ENCODE measurements around the gene HDAC9. TPM values are rescaled to one million over a fixed set of nuclear protein-coding genes. Genes with fewer than 3 reads are reported as not detected.

The HDAC9 gene
- total and polyA plus RNA-seq, 2 of the 13 experiments (the other 11 are each of a cell fraction or from before 2014, with no cell fraction given) = 0.05 to 0.07 TPM

- no peak overlapping the region for H3K9ac ChIP-seq (ENCODE audit: insufficient read depth, low read depth, low read length)
- in situ Hi-C loops (cut with HindIII; ENCODE audit: extremely low pct_ligation_motif_present, low pct_unique_long_range_greater_than_20kb) = no loop called here
- no peaks in the 10 kb centered on the region for H3K27me3 ChIP-seq (ENCODE audit: control insufficient read depth in 1 of 2, insufficient read depth in 2 of 2, low read length in 2 of 2)
- DNase-seq (ENCODE audit: low spot score) (no peak), FAIRE-seq (no peak), ATAC-seq (no peak)
- POLR2A ChIA-PET = no interaction called here
- peaks cover 77% of the 10 kb centered on the region for H3K9me3 ChIP-seq (ENCODE audit: low read length)
- H3K4me3 ChIP-seq (replicated peaks in 1 of 3; ENCODE audit: insufficient read depth in 1 of 3, low read depth in 2 of 3, low read length in 3 of 3) = no peak overlapping the region
- TF ChIP-seq IRX3 (CRISPR knock-in tag; IDR thresholded peaks at IDR 0.05; ENCODE audit: borderline replicate concordance, low read depth) (no peak), ZNF563 (CRISPR knock-in tag; IDR thresholded peaks at IDR 0.05) (no peak), EZH2 (conservative IDR thresholded peaks at IDR 0.05; ENCODE audit: low read depth, low read length) (no peak), ZMYM4 (CRISPR knock-in tag; IDR thresholded peaks at IDR 0.05) (no peak), ZNF562 (CRISPR knock-in tag; IDR thresholded peaks at IDR 0.05; ENCODE audit: borderline replicate concordance) (no peak), NONO (IDR thresholded peaks at IDR 0.05) (no peak), NONO (CRISPR knock-in tag; conservative IDR thresholded peaks at IDR 0.05) (no peak)
- TF ChIP-seq, protein P1, sequence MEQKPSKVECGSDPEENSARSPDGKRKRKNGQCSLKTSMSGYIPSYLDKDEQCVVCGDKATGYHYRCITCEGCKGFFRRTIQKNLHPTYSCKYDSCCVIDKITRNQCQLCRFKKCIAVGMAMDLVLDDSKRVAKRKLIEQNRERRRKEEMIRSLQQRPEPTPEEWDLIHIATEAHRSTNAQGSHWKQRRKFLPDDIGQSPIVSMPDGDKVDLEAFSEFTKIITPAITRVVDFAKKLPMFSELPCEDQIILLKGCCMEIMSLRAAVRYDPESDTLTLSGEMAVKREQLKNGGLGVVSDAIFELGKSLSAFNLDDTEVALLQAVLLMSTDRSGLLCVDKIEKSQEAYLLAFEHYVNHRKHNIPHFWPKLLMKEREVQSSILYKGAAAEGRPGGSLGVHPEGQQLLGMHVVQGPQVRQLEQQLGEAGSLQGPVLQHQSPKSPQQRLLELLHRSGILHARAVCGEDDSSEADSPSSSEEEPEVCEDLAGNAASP (CRISPR knock-in tag; IDR thresholded peaks at IDR 0.05; ENCODE audit: borderline replicate concordance) = no peak
- no peak overlapping the region for H2AFZ ChIP-seq (ENCODE audit: low read length)
- no peaks in the 10 kb centered on the region for H3K4me1 ChIP-seq (ENCODE audit: insufficient read depth, low read length)
- CTCF ChIA-PET (ENCODE audit: low intra/inter-chr PET ratio, low total read pairs) = no interaction called here
- no TSS peak for BruUV-seq (replicated peaks)
- WGBS (ENCODE audit: low lambda C conversion rate) = 5% methylated on average over 3 of the region's 3 CpGs
- no peaks in the 10 kb centered on the region for H3K36me3 ChIP-seq (replicated peaks in 1 of 2; ENCODE audit: control insufficient read depth in 1 of 2, insufficient read depth in 2 of 2, low read length in 2 of 2)
- no peaks in the 10 kb centered on the region for H4K20me1 ChIP-seq (ENCODE audit: insufficient read depth, low read length)
- intact Hi-C loops (cut with micrococcal nuclease; ENCODE audit: unreplicated experiment) = no loop called here
- no peak overlapping the region for H3K27ac ChIP-seq (ENCODE audit: extremely low read length, insufficient read depth, low read length)
- no peak overlapping the region for H3K4me2 ChIP-seq (ENCODE audit: low read depth, low read length)
- no peaks in the 10 kb centered on the region for H3K79me2 ChIP-seq (ENCODE audit: insufficient read depth, low read length)
Measured at GRCh38 chr7:19023477-19023876, 527.9 kb downstream of the HDAC9 start.

GRCh38 chr7:19024261-19024660, 528.7 kb downstream of the HDAC9 start:
- Histone ChIP-seq H3K4me1 (ENCODE audit: insufficient read depth, low read length) (no peaks in the 10 kb centered on the region), H3K4me2 (ENCODE audit: low read depth, low read length) (no peak overlapping the region), H3K9ac (ENCODE audit: insufficient read depth, low read depth, low read length) (no peak overlapping the region), H4K20me1 (ENCODE audit: insufficient read depth, low read length) (no peaks in the 10 kb centered on the region), H3K79me2 (ENCODE audit: insufficient read depth, low read length) (no peaks in the 10 kb centered on the region), H3K9me3 (ENCODE audit: low read length) (peaks cover 69% of the 10 kb centered on the region), H2AFZ (ENCODE audit: low read length) (no peak overlapping the region), H3K36me3 (replicated peaks in 1 of 2; ENCODE audit: control insufficient read depth in 1 of 2, insufficient read depth in 2 of 2, low read length in 2 of 2) (no peaks in the 10 kb centered on the region), H3K27me3 (ENCODE audit: control insufficient read depth in 1 of 2, insufficient read depth in 2 of 2, low read length in 2 of 2) (no peaks in the 10 kb centered on the region), H3K27ac (ENCODE audit: extremely low read length, insufficient read depth, low read length) (no peak overlapping the region), H3K4me3 (replicated peaks in 1 of 3; ENCODE audit: insufficient read depth in 1 of 3, low read depth in 2 of 3, low read length in 3 of 3) (no peak overlapping the region)
- no peak for ATAC-seq
- DNase-seq (ENCODE audit: low spot score) = no peak
- in situ Hi-C loops (cut with HindIII; ENCODE audit: extremely low pct_ligation_motif_present, low pct_unique_long_range_greater_than_20kb) = no loop called here
- FAIRE-seq = no peak
- WGBS (ENCODE audit: low lambda C conversion rate) = 4% methylated on average over 4 of the region's 4 CpGs
- ChIA-PET CTCF (ENCODE audit: low intra/inter-chr PET ratio, low total read pairs) (no interaction called here), POLR2A (no interaction called here)
- intact Hi-C loops (cut with micrococcal nuclease; ENCODE audit: unreplicated experiment) = no loop called here
- no TSS peak for BruUV-seq (replicated peaks)
- TF ChIP-seq ZNF607 (CRISPR knock-in tag; IDR thresholded peaks at IDR 0.05; ENCODE audit: borderline replicate concordance) = no peak
- TF ChIP-seq PPARG (CRISPR knock-in tag; conservative IDR thresholded peaks at IDR 0.05) = no peak
- TF ChIP-seq ZFP37 (CRISPR knock-in tag; IDR thresholded peaks at IDR 0.05; ENCODE audit: borderline replicate concordance) = no peak
- TF ChIP-seq FOSL2 (CRISPR knock-in tag; IDR thresholded peaks at IDR 0.05) = no peak
- TF ChIP-seq, protein P2, sequence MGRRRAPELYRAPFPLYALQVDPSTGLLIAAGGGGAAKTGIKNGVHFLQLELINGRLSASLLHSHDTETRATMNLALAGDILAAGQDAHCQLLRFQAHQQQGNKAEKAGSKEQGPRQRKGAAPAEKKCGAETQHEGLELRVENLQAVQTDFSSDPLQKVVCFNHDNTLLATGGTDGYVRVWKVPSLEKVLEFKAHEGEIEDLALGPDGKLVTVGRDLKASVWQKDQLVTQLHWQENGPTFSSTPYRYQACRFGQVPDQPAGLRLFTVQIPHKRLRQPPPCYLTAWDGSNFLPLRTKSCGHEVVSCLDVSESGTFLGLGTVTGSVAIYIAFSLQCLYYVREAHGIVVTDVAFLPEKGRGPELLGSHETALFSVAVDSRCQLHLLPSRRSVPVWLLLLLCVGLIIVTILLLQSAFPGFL (CRISPR knock-in tag; IDR thresholded peaks at IDR 0.05) = no peak
- TF ChIP-seq, protein P3, sequence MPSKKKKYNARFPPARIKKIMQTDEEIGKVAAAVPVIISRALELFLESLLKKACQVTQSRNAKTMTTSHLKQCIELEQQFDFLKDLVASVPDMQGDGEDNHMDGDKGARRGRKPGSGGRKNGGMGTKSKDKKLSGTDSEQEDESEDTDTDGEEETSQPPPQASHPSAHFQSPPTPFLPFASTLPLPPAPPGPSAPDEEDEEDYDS (CRISPR knock-in tag; IDR thresholded peaks at IDR 0.05) = no peak
- TF ChIP-seq CBX1 (IDR thresholded peaks at IDR 0.05; ENCODE audit: low read depth) = no peak
- TF ChIP-seq DNMT3B (CRISPR knock-in tag; conservative IDR thresholded peaks at IDR 0.05) = no peak
- no peak for TF ChIP-seq WIZ (CRISPR knock-in tag; IDR thresholded peaks at IDR 0.05)
- TF ChIP-seq KLF13 (CRISPR knock-in tag; IDR thresholded peaks at IDR 0.05) = no peak
